ENCODE results near the gene NOD2. TPM values are rescaled to one million over a fixed set of nuclear protein-coding genes. Genes with fewer than 3 reads are reported as not detected.

NOD2 gene
- total RNA-seq, 1 experiment from 2014 or later = 0.07 TPM

DNA sequence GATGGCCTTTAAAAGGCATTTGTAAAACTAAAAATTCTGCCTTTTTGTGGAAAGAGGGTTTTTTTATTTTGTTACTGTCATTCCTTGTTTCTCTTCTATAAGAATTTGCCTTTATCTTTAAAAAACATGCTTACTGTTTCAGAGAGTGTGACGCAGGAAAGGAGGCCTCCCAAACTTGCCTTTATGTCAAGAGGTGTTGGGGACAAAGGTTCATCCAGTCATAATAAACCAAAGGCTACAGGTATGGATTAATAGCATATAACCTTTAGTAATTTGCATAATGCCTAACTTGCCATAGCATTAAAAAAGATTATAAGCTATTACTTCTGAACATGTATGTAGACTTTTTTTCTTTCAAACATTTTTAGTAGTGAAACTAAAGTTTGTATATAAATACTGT, 82.6 kb downstream of the NOD2 start:
- no peaks in the 10 kb centered on the region for H4K20me1 ChIP-seq (ENCODE audit: low read length)
- ATAC-seq (no peak), DNase-seq (no peak)
- no peaks in the 10 kb centered on the region for H3K27me3 ChIP-seq (ENCODE audit: low read length)
- no peak overlapping the region for H3K4me3 ChIP-seq (ENCODE audit: low read length)
- CTCF ChIA-PET = no interaction called here
- H3K9me2 ChIP-seq (replicated peaks; ENCODE audit: low read length) = no peaks in the 10 kb centered on the region
- no peak overlapping the region for H3K27ac ChIP-seq (ENCODE audit: low read length)
- no TSS peak for BruUV-seq (replicated peaks)
- no peak overlapping the region for H3K4me2 ChIP-seq (ENCODE audit: low read length)
- no peak for TF ChIP-seq EZH2phosphoT487 (IDR thresholded peaks at IDR 0.05; ENCODE audit: borderline replicate concordance, low read length)
- TF ChIP-seq, protein P1, sequence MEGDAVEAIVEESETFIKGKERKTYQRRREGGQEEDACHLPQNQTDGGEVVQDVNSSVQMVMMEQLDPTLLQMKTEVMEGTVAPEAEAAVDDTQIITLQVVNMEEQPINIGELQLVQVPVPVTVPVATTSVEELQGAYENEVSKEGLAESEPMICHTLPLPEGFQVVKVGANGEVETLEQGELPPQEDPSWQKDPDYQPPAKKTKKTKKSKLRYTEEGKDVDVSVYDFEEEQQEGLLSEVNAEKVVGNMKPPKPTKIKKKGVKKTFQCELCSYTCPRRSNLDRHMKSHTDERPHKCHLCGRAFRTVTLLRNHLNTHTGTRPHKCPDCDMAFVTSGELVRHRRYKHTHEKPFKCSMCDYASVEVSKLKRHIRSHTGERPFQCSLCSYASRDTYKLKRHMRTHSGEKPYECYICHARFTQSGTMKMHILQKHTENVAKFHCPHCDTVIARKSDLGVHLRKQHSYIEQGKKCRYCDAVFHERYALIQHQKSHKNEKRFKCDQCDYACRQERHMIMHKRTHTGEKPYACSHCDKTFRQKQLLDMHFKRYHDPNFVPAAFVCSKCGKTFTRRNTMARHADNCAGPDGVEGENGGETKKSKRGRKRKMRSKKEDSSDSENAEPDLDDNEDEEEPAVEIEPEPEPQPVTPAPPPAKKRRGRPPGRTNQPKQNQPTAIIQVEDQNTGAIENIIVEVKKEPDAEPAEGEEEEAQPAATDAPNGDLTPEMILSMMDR (conservative IDR thresholded peaks at IDR 0.05; ENCODE audit: low read depth, low read length) = no peak
- H3K4me1 ChIP-seq (ENCODE audit: insufficient read depth, low read length) = peaks cover 3% of the 10 kb centered on the region; the same call in 1 of the 2 replicates
- H3K9me3 ChIP-seq (ENCODE audit: low read length) = no peaks in the 10 kb centered on the region
- no peak overlapping the region for H2AFZ ChIP-seq (ENCODE audit: low read length)
- H3F3A ChIP-seq (ENCODE audit: low read length, unreplicated experiment) = no peaks in the 10 kb centered on the region
- intact Hi-C loops (cut with micrococcal nuclease) = no loop called here
- H3K9ac ChIP-seq (ENCODE audit: low read length) = no peak overlapping the region
- H3K36me3 ChIP-seq (ENCODE audit: low read depth, low read length) = no peaks in the 10 kb centered on the region
- POLR2A ChIA-PET (ENCODE audit: unreplicated experiment) = interaction anchor here (0.6 kb wide), 1 partner anchor 359 kb away, joined by 5 read pairs; no protein-coding TSS in a partner anchor
- no peaks in the 10 kb centered on the region for H3K79me2 ChIP-seq (ENCODE audit: low read length)

DNA sequence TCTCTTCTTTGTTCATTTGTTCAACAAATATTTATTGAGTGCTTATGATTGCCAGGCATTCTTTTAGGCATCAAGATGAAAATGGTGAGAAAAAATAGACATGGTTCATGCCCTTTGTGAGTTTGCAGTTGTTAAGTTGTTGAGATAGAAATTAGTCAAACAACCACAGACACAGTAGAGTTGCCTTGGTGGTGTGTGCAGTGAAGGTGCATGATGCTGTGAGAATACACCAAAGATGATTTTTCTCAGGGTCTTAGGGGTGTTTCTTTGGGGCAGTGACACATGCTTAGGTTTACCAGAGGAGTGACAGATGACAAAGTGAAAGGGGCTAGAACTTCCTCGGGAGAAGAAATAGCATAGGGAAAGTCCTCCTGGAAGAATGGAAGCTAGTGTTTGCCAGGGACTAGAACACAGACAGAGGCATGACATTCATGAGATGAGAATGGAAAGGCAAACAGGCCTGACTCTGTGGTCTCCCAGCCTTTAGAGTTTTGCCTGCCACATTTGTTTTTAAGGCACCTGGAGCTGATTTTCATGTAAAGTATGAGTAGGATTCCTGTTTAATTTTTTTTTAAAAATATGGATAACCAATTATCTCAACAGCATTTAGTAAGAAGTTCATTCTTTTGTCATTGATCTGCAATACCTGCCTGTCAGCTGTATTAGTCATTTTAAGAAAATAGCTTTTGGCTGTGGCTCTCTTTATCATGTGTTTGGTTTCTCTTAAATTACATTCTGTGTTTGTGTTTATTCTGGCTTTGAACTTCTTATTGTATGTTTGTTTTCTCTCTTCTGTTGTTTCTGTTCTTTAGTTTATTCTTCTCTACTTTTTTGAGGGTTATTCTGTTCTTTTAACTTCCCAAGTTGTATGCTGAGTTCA, 85.1 kb downstream of the NOD2 start:
- no peak for TF ChIP-seq EZH2 (IDR thresholded peaks at IDR 0.05; ENCODE audit: low read length, unreplicated experiment)
- TF ChIP-seq, protein P1 (conservative IDR thresholded peaks at IDR 0.05; ENCODE audit: low read depth, low read length) = no peak
- no peak for TF ChIP-seq EZH2phosphoT487 (IDR thresholded peaks at IDR 0.05; ENCODE audit: borderline replicate concordance, low read length)
- Histone ChIP-seq H3K9me2 (replicated peaks; ENCODE audit: low read length) (no peaks in the 10 kb centered on the region), H3K27ac (ENCODE audit: low read length) (no peak overlapping the region), H3K4me1 (ENCODE audit: insufficient read depth, low read length) (no peaks in the 10 kb centered on the region), H2AFZ (ENCODE audit: low read length) (no peak overlapping the region), H3K9ac (ENCODE audit: low read length) (no peak overlapping the region), H3K27me3 (ENCODE audit: low read length) (no peaks in the 10 kb centered on the region), H3K9me3 (ENCODE audit: low read length) (no peaks in the 10 kb centered on the region), H3K4me3 (ENCODE audit: low read length) (no peak overlapping the region), H3K36me3 (ENCODE audit: low read depth, low read length) (no peaks in the 10 kb centered on the region), H3K4me2 (ENCODE audit: low read length) (no peak overlapping the region), H4K20me1 (ENCODE audit: low read length) (no peaks in the 10 kb centered on the region), H3F3A (ENCODE audit: low read length, unreplicated experiment) (no peaks in the 10 kb centered on the region), H3K79me2 (ENCODE audit: low read length) (no peaks in the 10 kb centered on the region)
- intact Hi-C loops (cut with micrococcal nuclease) = no loop called here
- CTCF ChIA-PET = no interaction called here
- BruUV-seq (replicated peaks) = no TSS peak
- ATAC-seq = no peak
- POLR2A ChIA-PET (ENCODE audit: unreplicated experiment) = no interaction called here
- DNase-seq = no peak

DNA sequence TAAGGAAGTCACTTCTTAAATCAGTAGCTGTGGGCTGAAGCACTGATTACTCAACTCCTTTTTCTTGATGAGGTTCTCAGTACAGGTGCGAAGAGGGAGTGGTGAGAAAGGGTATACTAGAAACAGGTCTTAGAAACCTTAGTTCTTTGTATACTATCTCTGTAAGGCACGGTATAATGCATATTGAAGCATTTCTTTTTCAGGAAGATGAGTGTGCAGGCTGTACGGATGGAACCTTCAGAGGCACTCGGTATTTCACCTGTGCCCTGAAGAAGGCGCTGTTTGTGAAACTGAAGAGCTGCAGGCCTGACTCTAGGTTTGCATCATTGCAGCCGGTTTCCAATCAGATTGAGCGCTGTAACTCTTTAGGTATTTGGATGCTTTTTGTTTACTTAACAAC, 87.6 kb downstream of the NOD2 start:
- ATAC-seq (no peak), DNase-seq (peak; percentile 15)
- Histone ChIP-seq H3K9ac (ENCODE audit: low read length) (no peak overlapping the region), H3K79me2 (ENCODE audit: low read length) (no peaks in the 10 kb centered on the region), H3F3A (ENCODE audit: low read length, unreplicated experiment) (no peaks in the 10 kb centered on the region), H3K9me3 (ENCODE audit: low read length) (no peaks in the 10 kb centered on the region), H3K4me1 (ENCODE audit: insufficient read depth, low read length) (no peaks in the 10 kb centered on the region), H2AFZ (ENCODE audit: low read length) (no peak overlapping the region), H3K27me3 (ENCODE audit: low read length) (no peaks in the 10 kb centered on the region), H4K20me1 (ENCODE audit: low read length) (no peaks in the 10 kb centered on the region), H3K4me2 (ENCODE audit: low read length) (no peak overlapping the region), H3K27ac (ENCODE audit: low read length) (no peak overlapping the region), H3K4me3 (ENCODE audit: low read length) (no peak overlapping the region), H3K9me2 (replicated peaks; ENCODE audit: low read length) (no peaks in the 10 kb centered on the region), H3K36me3 (ENCODE audit: low read depth, low read length) (no peaks in the 10 kb centered on the region)
- POLR2A ChIA-PET (ENCODE audit: unreplicated experiment) = no interaction called here
- intact Hi-C loops (cut with micrococcal nuclease) = no loop called here
- BruUV-seq (replicated peaks) = no TSS peak
- CTCF ChIA-PET = no interaction called here
- no peak for TF ChIP-seq EZH2phosphoT487 (IDR thresholded peaks at IDR 0.05; ENCODE audit: borderline replicate concordance, low read length)
- TF ChIP-seq, protein P1 (conservative IDR thresholded peaks at IDR 0.05; ENCODE audit: low read depth, low read length) = no peak; the same call in 1 of the 2 replicates
- no peak for TF ChIP-seq EZH2 (IDR thresholded peaks at IDR 0.05; ENCODE audit: low read length, unreplicated experiment)

Data from PC-3 (cell line).